Medulla oblongata (tissue), 1 donor: ENCODE measurements around the gene MRPL17.
"Not testable (repeated sequence)": the region's sequence is repeated elsewhere in the genome, so short reads cannot be mapped to it uniquely, and the experiment has no call there.

Experiments
- DNase-seq: peaks from one replicate; pipeline ENCODE4 v3.0.0-alpha.2; 2015; ENCODE audit errors: extremely low spot score

Gene MRPL17

GRCh38 chr11:6682936-6683861 lies at the start of gene MRPL17:
Gene MRPL17, minus strand, starts transcription at chr11:6683340. Its CDS starts 44 bp downstream, at chr11:6683296.
- DNase-seq = peak; percentile 99

GRCh38 chr11:6727971-6728760 lies 45.0 kb upstream of the MRPL17 start:
- no peak for DNase-seq

- DNase-seq = no peak
Measured at GRCh38 chr11:6725386-6725896, 42.3 kb upstream of the MRPL17 start.

- no peak for DNase-seq
Measured at GRCh38 chr11:6724013-6724412, 40.9 kb upstream of the MRPL17 start.

GRCh38 chr11:6721343-6721742 lies 38.2 kb upstream of the MRPL17 start:
- no peak for DNase-seq

- DNase-seq = no peak
Measured at GRCh38 chr11:6719576-6719975, 36.4 kb upstream of the MRPL17 start.

- DNase-seq = no peak
Measured at GRCh38 chr11:6717426-6717825, 34.3 kb upstream of the MRPL17 start.

GRCh38 chr11:6711552-6711951 lies 28.4 kb upstream of the MRPL17 start:
- not testable (repeated sequence) for DNase-seq

GRCh38 chr11:6708876-6709275 lies 25.7 kb upstream of the MRPL17 start:
- no peak for DNase-seq

- peak; percentile 64 for DNase-seq
Measured at GRCh38 chr11:6705905-6706535, 22.9 kb upstream of the MRPL17 start.

- peak; percentile 93 for DNase-seq
Measured at GRCh38 chr11:6703247-6704063, 20.3 kb upstream of the MRPL17 start.

- DNase-seq = not testable (repeated sequence)
Measured at GRCh38 chr11:6701955-6702354, 18.8 kb upstream of the MRPL17 start.

GRCh38 chr11:6695377-6695776 lies 12.2 kb upstream of the MRPL17 start:
- no peak for DNase-seq

- DNase-seq = no peak
Measured at GRCh38 chr11:6694229-6694535, 11.0 kb upstream of the MRPL17 start.

GRCh38 chr11:6693342-6694228 lies 10.4 kb upstream of the MRPL17 start:
- DNase-seq = no peak

GRCh38 chr11:6692128-6692527 lies 9.0 kb upstream of the MRPL17 start:
- no peak for DNase-seq

- not testable (repeated sequence) for DNase-seq
Measured at GRCh38 chr11:6690431-6691132, 7.4 kb upstream of the MRPL17 start.

GRCh38 chr11:6687876-6688275 lies 4.7 kb upstream of the MRPL17 start:
- DNase-seq = no peak

GRCh38 chr11:6686006-6686405 lies 2.9 kb upstream of the MRPL17 start:
- no peak for DNase-seq

GRCh38 chr11:6684068-6684467 lies 928 bp upstream of the MRPL17 start:
- not testable (repeated sequence) for DNase-seq
